ENCODE measurements around the gene SLC7A8.

SLC7A8 gene

GRCh38 chr14:23139874-23140273 is 43.6 kb downstream of the SLC7A8 start:
- H3K9me3 ChIP-seq (ENCODE audit: insufficient read depth, low read length) = no peaks in the 10 kb centered on the region
- no peak overlapping the region for H3K4me3 ChIP-seq (ENCODE audit: insufficient read length, low read depth)
- no peak overlapping the region for H3K9ac ChIP-seq (ENCODE audit: insufficient read length, low read depth)
- DNase-seq (ENCODE audit: low read depth, low spot score) = no peak
- no peaks in the 10 kb centered on the region for H3K4me1 ChIP-seq (ENCODE audit: insufficient read depth, insufficient read length)
- H3K36me3 ChIP-seq (ENCODE audit: insufficient read depth, insufficient read length, low read length) = peaks cover 4% of the 10 kb centered on the region
- H3K27me3 ChIP-seq (ENCODE audit: insufficient read depth, insufficient read length) = no peaks in the 10 kb centered on the region
- TF ChIP-seq YY1 (IDR thresholded peaks at IDR 0.05; ENCODE audit: insufficient read depth, insufficient read length) = no peak
- TF ChIP-seq SUZ12 (IDR thresholded peaks at IDR 0.05; ENCODE audit: extremely low read depth, insufficient read depth, insufficient read length) = no peak
- TF ChIP-seq ZNF274 (IDR thresholded peaks at IDR 0.05; ENCODE audit: low read depth, low read length) = no peak

DNA sequence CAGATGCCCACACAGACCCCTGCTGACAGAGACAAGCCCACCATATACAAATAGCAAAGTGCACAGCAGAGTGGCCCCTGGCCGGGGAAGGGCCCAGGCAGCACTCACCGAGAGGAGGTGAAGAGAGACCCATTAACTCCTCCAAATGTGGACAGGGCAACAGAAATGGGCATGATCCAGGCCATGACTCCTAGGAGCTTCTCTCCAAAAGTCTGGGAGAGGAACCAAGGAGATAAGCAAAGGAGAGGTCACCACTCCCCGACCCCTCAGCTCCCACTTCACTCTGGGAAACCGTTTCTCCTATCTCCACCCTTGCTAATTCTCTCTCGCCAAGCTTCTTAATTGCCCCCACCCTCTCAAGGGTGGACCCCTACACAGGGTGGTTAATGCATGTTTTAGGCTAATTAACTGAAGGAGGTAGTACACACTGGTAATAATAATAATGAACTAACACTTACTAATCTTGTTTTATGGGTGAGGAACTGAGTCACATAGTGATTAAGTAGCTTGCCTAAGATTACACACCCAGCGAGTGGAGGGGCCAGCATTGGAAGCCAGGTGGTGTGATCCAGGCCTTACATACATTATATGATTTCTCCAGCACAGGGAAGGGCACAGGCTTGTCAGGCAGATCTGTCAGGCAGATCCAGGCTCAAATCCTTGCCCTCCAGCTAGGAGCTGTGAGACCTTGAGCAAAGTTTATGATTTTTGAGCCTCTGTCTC is 45.5 kb downstream of the SLC7A8 start:
- H3K9ac ChIP-seq (ENCODE audit: insufficient read length, low read depth) = no peak overlapping the region
- no peaks in the 10 kb centered on the region for H3K27me3 ChIP-seq (ENCODE audit: insufficient read depth, insufficient read length)
- no peaks in the 10 kb centered on the region for H3K9me3 ChIP-seq (ENCODE audit: insufficient read depth, low read length)
- no peak for DNase-seq (ENCODE audit: low read depth, low spot score)
- no peak overlapping the region for H3K4me3 ChIP-seq (ENCODE audit: insufficient read length, low read depth)
- peaks cover 4% of the 10 kb centered on the region for H3K36me3 ChIP-seq (ENCODE audit: insufficient read depth, insufficient read length, low read length)
- TF ChIP-seq ZNF274 (IDR thresholded peaks at IDR 0.05; ENCODE audit: low read depth, low read length) (no peak), YY1 (IDR thresholded peaks at IDR 0.05; ENCODE audit: insufficient read depth, insufficient read length) (no peak), SUZ12 (IDR thresholded peaks at IDR 0.05; ENCODE audit: extremely low read depth, insufficient read depth, insufficient read length) (no peak)
- no peaks in the 10 kb centered on the region for H3K4me1 ChIP-seq (ENCODE audit: insufficient read depth, insufficient read length)

GRCh38 chr14:23137192-23137812 is 46.2 kb downstream of the SLC7A8 start:
- no peaks in the 10 kb centered on the region for H3K27me3 ChIP-seq (ENCODE audit: insufficient read depth, insufficient read length)
- H3K9ac ChIP-seq (ENCODE audit: insufficient read length, low read depth) = no peak overlapping the region
- H3K4me3 ChIP-seq (ENCODE audit: insufficient read length, low read depth) = no peak overlapping the region
- no peak for TF ChIP-seq YY1 (IDR thresholded peaks at IDR 0.05; ENCODE audit: insufficient read depth, insufficient read length)
- no peak for TF ChIP-seq SUZ12 (IDR thresholded peaks at IDR 0.05; ENCODE audit: extremely low read depth, insufficient read depth, insufficient read length)
- no peak for TF ChIP-seq ZNF274 (IDR thresholded peaks at IDR 0.05; ENCODE audit: low read depth, low read length)
- no peaks in the 10 kb centered on the region for H3K4me1 ChIP-seq (ENCODE audit: insufficient read depth, insufficient read length)
- DNase-seq (ENCODE audit: low read depth, low spot score) = no peak
- no peaks in the 10 kb centered on the region for H3K9me3 ChIP-seq (ENCODE audit: insufficient read depth, low read length)
- peaks cover 4% of the 10 kb centered on the region for H3K36me3 ChIP-seq (ENCODE audit: insufficient read depth, insufficient read length, low read length)

- DNase-seq (ENCODE audit: low read depth, low spot score) = no peak
- Histone ChIP-seq H3K27me3 (ENCODE audit: insufficient read depth, insufficient read length) (no peaks in the 10 kb centered on the region), H3K4me3 (ENCODE audit: insufficient read length, low read depth) (no peak overlapping the region), H3K4me1 (ENCODE audit: insufficient read depth, insufficient read length) (no peaks in the 10 kb centered on the region), H3K9ac (ENCODE audit: insufficient read length, low read depth) (no peak overlapping the region), H3K36me3 (ENCODE audit: insufficient read depth, insufficient read length, low read length) (peaks cover 4% of the 10 kb centered on the region), H3K9me3 (ENCODE audit: insufficient read depth, low read length) (no peaks in the 10 kb centered on the region)
- no peak for TF ChIP-seq YY1 (IDR thresholded peaks at IDR 0.05; ENCODE audit: insufficient read depth, insufficient read length)
- no peak for TF ChIP-seq ZNF274 (IDR thresholded peaks at IDR 0.05; ENCODE audit: low read depth, low read length)
- no peak for TF ChIP-seq SUZ12 (IDR thresholded peaks at IDR 0.05; ENCODE audit: extremely low read depth, insufficient read depth, insufficient read length)
These were observed 46.8 kb downstream of the SLC7A8 start for GRCh38 chr14:23136566-23137133.

DNA sequence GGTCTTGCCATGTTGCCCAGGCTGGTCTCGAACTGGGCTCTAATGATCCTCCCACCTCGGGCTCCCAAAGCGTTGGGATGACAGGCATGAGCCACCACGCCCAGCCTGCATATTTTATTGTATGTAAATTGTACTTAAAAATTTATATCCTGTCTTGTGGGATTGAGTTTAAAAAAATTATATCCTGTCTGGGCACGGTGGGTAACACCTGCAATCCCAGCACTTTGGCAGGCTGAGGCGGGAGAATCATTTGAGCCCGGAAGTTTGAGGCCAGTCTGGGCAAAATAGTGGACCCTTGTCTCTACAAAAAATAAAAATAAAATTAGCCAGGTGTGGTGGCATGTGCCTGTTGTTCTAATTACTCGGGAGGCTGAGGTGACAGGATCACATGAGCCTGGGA is 50.5 kb downstream of the SLC7A8 start:
- Histone ChIP-seq H3K4me1 (ENCODE audit: insufficient read depth, insufficient read length) (no peaks in the 10 kb centered on the region), H3K27me3 (ENCODE audit: insufficient read depth, insufficient read length) (no peaks in the 10 kb centered on the region), H3K4me3 (ENCODE audit: insufficient read length, low read depth) (no peak overlapping the region), H3K36me3 (ENCODE audit: insufficient read depth, insufficient read length, low read length) (peaks cover 7% of the 10 kb centered on the region), H3K9ac (ENCODE audit: insufficient read length, low read depth) (no peak overlapping the region), H3K9me3 (ENCODE audit: insufficient read depth, low read length) (no peaks in the 10 kb centered on the region)
- no peak for DNase-seq (ENCODE audit: low read depth, low spot score)
- TF ChIP-seq YY1 (IDR thresholded peaks at IDR 0.05; ENCODE audit: insufficient read depth, insufficient read length) (no peak), ZNF274 (IDR thresholded peaks at IDR 0.05; ENCODE audit: low read depth, low read length) (no peak), SUZ12 (IDR thresholded peaks at IDR 0.05; ENCODE audit: extremely low read depth, insufficient read depth, insufficient read length) (no peak)

- Histone ChIP-seq H3K4me3 (ENCODE audit: insufficient read length, low read depth) (no peak overlapping the region), H3K36me3 (ENCODE audit: insufficient read depth, insufficient read length, low read length) (peaks cover 7% of the 10 kb centered on the region), H3K9ac (ENCODE audit: insufficient read length, low read depth) (no peak overlapping the region), H3K4me1 (ENCODE audit: insufficient read depth, insufficient read length) (peaks cover 2% of the 10 kb centered on the region), H3K9me3 (ENCODE audit: insufficient read depth, low read length) (no peaks in the 10 kb centered on the region), H3K27me3 (ENCODE audit: insufficient read depth, insufficient read length) (no peaks in the 10 kb centered on the region)
- TF ChIP-seq YY1 (IDR thresholded peaks at IDR 0.05; ENCODE audit: insufficient read depth, insufficient read length) = no peak
- TF ChIP-seq SUZ12 (IDR thresholded peaks at IDR 0.05; ENCODE audit: extremely low read depth, insufficient read depth, insufficient read length) = no peak
- no peak for TF ChIP-seq ZNF274 (IDR thresholded peaks at IDR 0.05; ENCODE audit: low read depth, low read length)
- no peak for DNase-seq (ENCODE audit: low read depth, low spot score)
These were observed 52.0 kb downstream of the SLC7A8 start for GRCh38 chr14:23131482-23131881.

DNA sequence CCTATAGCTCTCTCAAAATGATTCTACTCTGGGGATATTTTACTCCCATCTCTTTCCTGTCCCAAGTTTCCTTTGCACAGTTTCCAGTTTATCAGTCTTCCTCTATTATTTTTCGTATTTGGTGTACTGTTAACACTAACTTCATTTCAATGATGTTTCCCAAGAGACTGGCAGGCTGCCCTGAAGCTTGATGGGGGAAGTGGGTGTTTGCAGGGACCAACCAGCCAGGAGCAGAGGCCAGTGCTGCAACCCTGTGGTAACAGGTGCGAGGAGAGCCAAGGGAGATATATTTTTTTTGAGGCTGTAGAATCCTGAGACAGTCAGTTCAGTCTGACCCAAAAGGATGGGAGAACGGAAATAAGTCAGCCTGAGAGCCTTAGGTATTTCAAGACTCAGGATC is 52.6 kb downstream of the SLC7A8 start:
- Histone ChIP-seq H3K9ac (ENCODE audit: insufficient read length, low read depth) (no peak overlapping the region), H3K27me3 (ENCODE audit: insufficient read depth, insufficient read length) (no peaks in the 10 kb centered on the region), H3K4me3 (ENCODE audit: insufficient read length, low read depth) (no peak overlapping the region), H3K4me1 (ENCODE audit: insufficient read depth, insufficient read length) (peaks cover 2% of the 10 kb centered on the region), H3K9me3 (ENCODE audit: insufficient read depth, low read length) (no peaks in the 10 kb centered on the region), H3K36me3 (ENCODE audit: insufficient read depth, insufficient read length, low read length) (peaks cover 7% of the 10 kb centered on the region)
- DNase-seq (ENCODE audit: low read depth, low spot score) = no peak
- TF ChIP-seq ZNF274 (IDR thresholded peaks at IDR 0.05; ENCODE audit: low read depth, low read length) (no peak), YY1 (IDR thresholded peaks at IDR 0.05; ENCODE audit: insufficient read depth, insufficient read length) (no peak), SUZ12 (IDR thresholded peaks at IDR 0.05; ENCODE audit: extremely low read depth, insufficient read depth, insufficient read length) (no peak)

Data from NT2/D1 (cell line).